ENCODE measurements around the gene PSTPIP1.

Gene PSTPIP1

GRCh38 chr15:76972389-76973361 lies 22.3 kb upstream of the PSTPIP1 start:
- no peaks in the 10 kb centered on the region for H3K9me3 Mint-ChIP-seq
- H3K36me3 Mint-ChIP-seq (ENCODE audit: low read depth), result no peaks in the 10 kb centered on the region
- H3K4me1 Mint-ChIP-seq, result peaks cover 20% of the 10 kb centered on the region
- no peaks in the 10 kb centered on the region for H3K27me3 Mint-ChIP-seq
- no peak overlapping the region for H3K4me3 Mint-ChIP-seq
- no peak overlapping the region for H3K27ac Mint-ChIP-seq
- ATAC-seq (no peak), DNase-seq (no peak)

GRCh38 chr15:76973362-76973743 lies 21.6 kb upstream of the PSTPIP1 start:
- Mint-ChIP-seq H3K4me1 (peaks cover 25% of the 10 kb centered on the region), H3K4me3 (no peak overlapping the region), H3K9me3 (peaks cover 2% of the 10 kb centered on the region), H3K27me3 (no peaks in the 10 kb centered on the region), H3K36me3 (ENCODE audit: low read depth) (no peaks in the 10 kb centered on the region), H3K27ac (peak overlapping the region; percentile 69)
- DNase-seq, result peak; percentile 79
- peak; percentile 79 for ATAC-seq

- DNase-seq (no peak), ATAC-seq (no peak)
- no peaks in the 10 kb centered on the region for H3K27me3 Mint-ChIP-seq
- no peaks in the 10 kb centered on the region for H3K36me3 Mint-ChIP-seq (ENCODE audit: low read depth)
- H3K4me1 Mint-ChIP-seq, result peaks cover 25% of the 10 kb centered on the region
- H3K4me3 Mint-ChIP-seq, result no peak overlapping the region
- peak overlapping the region; percentile 69 for H3K27ac Mint-ChIP-seq
- H3K9me3 Mint-ChIP-seq, result peaks cover 4% of the 10 kb centered on the region
Observed at GRCh38 chr15:76973906-76974305, 21.0 kb upstream of the PSTPIP1 start.

DNA sequence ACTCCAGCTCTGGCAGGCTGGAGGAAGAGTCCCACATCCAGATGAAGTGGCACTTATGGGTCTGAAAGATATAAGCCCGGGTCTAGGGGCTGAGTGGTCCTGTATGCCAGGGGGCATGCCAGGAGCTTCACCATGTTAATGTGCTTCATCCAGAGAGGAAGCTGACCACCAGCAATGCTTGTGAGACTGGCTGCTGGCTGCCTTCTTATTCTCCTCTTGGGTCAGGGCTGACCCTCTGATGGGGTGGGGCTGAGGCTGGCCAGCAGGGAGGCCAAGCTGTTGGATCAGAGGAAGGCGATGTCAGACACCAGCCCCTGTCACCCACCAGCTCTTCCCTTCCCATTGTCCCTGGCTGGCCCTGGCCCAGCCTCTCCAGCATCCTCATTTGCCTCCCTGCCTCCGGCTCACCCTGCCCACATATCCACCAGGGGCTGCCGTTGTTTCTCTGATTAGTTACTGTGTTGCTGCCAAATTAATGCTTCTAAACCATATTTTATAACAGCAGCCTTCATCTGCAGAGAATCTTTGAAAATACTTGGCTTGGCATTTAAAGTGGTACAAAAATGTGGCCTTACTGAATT lies 20.4 kb upstream of the PSTPIP1 start:
- Mint-ChIP-seq H3K4me1 (peaks cover 25% of the 10 kb centered on the region), H3K27me3 (no peaks in the 10 kb centered on the region), H3K27ac (no peak overlapping the region), H3K4me3 (no peak overlapping the region), H3K9me3 (peaks cover 4% of the 10 kb centered on the region), H3K36me3 (ENCODE audit: low read depth) (no peaks in the 10 kb centered on the region)
- DNase-seq, result no peak
- ATAC-seq, result no peak

- Mint-ChIP-seq H3K4me1 (peaks cover 25% of the 10 kb centered on the region), H3K27me3 (no peaks in the 10 kb centered on the region), H3K9me3 (peaks cover 4% of the 10 kb centered on the region), H3K36me3 (ENCODE audit: low read depth) (peaks cover 2% of the 10 kb centered on the region), H3K27ac (no peak overlapping the region), H3K4me3 (no peak overlapping the region)
- no peak for DNase-seq
- no peak for ATAC-seq
Observed at GRCh38 chr15:76976141-76976540, 18.8 kb upstream of the PSTPIP1 start.

- H3K27ac Mint-ChIP-seq, result no peak overlapping the region
- peaks cover 2% of the 10 kb centered on the region for H3K36me3 Mint-ChIP-seq (ENCODE audit: low read depth)
- peaks cover 4% of the 10 kb centered on the region for H3K9me3 Mint-ChIP-seq
- H3K4me3 Mint-ChIP-seq, result no peak overlapping the region
- DNase-seq (no peak), ATAC-seq (peak; percentile 79)
- H3K27me3 Mint-ChIP-seq, result no peaks in the 10 kb centered on the region
- H3K4me1 Mint-ChIP-seq, result peaks cover 25% of the 10 kb centered on the region
Observed at GRCh38 chr15:76976572-76977270, 18.2 kb upstream of the PSTPIP1 start.

GRCh38 chr15:76978522-76979330 lies 16.2 kb upstream of the PSTPIP1 start:
- peaks cover 2% of the 10 kb centered on the region for H3K36me3 Mint-ChIP-seq (ENCODE audit: low read depth)
- H3K4me3 Mint-ChIP-seq, result no peak overlapping the region
- peaks cover 26% of the 10 kb centered on the region for H3K4me1 Mint-ChIP-seq
- ATAC-seq (no peak), DNase-seq (no peak)
- H3K27me3 Mint-ChIP-seq, result no peaks in the 10 kb centered on the region
- no peak overlapping the region for H3K27ac Mint-ChIP-seq
- peaks cover 4% of the 10 kb centered on the region for H3K9me3 Mint-ChIP-seq

DNA sequence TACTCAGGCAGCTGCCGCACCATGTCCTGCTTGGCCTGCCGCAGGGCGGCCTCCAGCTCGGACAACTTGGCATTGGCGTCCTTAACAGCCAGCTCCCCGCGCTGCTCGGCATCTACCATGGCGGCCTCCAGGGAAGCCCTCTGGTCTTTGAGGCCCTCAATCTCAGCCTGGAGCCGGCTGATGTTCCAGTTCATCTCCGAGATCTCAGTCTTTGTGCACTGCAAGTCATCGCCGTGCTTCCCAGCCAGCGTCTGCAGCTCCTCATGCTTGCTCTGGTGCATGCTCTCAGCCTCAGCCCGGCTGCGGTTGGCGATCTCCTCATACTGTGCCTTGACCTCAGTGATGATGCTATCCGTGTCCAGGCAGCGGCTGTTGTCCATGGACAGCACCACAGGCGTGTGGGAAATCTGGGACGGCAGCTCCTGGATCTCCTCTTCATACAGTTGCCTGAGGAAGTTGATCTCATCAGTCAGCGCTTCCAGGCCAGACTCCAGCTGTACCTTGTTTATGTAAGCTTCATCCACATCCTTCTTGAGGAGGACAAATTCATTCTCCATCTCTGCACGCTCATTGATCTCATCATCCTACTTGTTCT lies 15.5 kb upstream of the PSTPIP1 start:
- H3K27ac Mint-ChIP-seq, result no peak overlapping the region
- DNase-seq, result no peak
- H3K4me1 Mint-ChIP-seq, result peaks cover 22% of the 10 kb centered on the region
- no peaks in the 10 kb centered on the region for H3K27me3 Mint-ChIP-seq
- no peak overlapping the region for H3K4me3 Mint-ChIP-seq
- no peak for ATAC-seq
- H3K36me3 Mint-ChIP-seq (ENCODE audit: low read depth), result peaks cover 2% of the 10 kb centered on the region
- peaks cover 4% of the 10 kb centered on the region for H3K9me3 Mint-ChIP-seq

GRCh38 chr15:76979996-76980520 lies 14.9 kb upstream of the PSTPIP1 start:
- Mint-ChIP-seq H3K4me3 (no peak overlapping the region), H3K27ac (no peak overlapping the region), H3K27me3 (no peaks in the 10 kb centered on the region), H3K9me3 (peaks cover 4% of the 10 kb centered on the region), H3K36me3 (ENCODE audit: low read depth) (peaks cover 2% of the 10 kb centered on the region), H3K4me1 (peaks cover 22% of the 10 kb centered on the region)
- DNase-seq (no peak), ATAC-seq (no peak)

- Mint-ChIP-seq H3K9me3 (peaks cover 4% of the 10 kb centered on the region), H3K4me1 (peaks cover 23% of the 10 kb centered on the region), H3K27ac (no peak overlapping the region), H3K27me3 (no peaks in the 10 kb centered on the region), H3K4me3 (no peak overlapping the region), H3K36me3 (ENCODE audit: low read depth) (peaks cover 2% of the 10 kb centered on the region)
- ATAC-seq (no peak), DNase-seq (no peak)
Observed at GRCh38 chr15:76982356-76982755, 12.6 kb upstream of the PSTPIP1 start.

DNA sequence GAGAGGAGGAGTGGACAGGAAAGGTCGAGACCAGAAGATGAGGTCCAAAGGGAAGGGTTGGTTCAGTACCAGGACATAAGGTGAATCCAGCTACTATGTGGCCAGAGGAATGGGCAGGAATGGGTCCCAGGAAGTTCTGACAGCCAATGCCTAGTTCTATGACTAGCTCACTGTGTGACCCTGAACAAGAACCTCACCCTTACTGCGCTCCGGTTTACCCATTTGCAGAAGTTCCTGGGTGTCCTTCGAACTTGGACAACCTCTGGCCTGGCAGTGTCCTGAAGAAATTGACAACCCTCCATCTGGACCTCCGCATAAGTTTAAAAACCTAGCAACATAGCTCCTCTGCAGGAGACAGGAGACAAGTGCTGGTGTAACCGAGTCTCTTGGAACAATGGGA lies 12.2 kb upstream of the PSTPIP1 start:
- Mint-ChIP-seq H3K4me3 (no peak overlapping the region), H3K9me3 (peaks cover 4% of the 10 kb centered on the region), H3K4me1 (peaks cover 25% of the 10 kb centered on the region), H3K27ac (no peak overlapping the region), H3K36me3 (ENCODE audit: low read depth) (peaks cover 2% of the 10 kb centered on the region), H3K27me3 (no peaks in the 10 kb centered on the region)
- DNase-seq (no peak), ATAC-seq (no peak)

- H3K27ac Mint-ChIP-seq, result peak overlapping the region; percentile 49
- no peak for DNase-seq
- H3K9me3 Mint-ChIP-seq, result no peaks in the 10 kb centered on the region
- H3K36me3 Mint-ChIP-seq (ENCODE audit: low read depth), result peaks cover 2% of the 10 kb centered on the region
- peaks cover 1% of the 10 kb centered on the region for H3K27me3 Mint-ChIP-seq
- no peak for ATAC-seq
- H3K4me3 Mint-ChIP-seq, result no peak overlapping the region
- peaks cover 31% of the 10 kb centered on the region for H3K4me1 Mint-ChIP-seq
Observed at GRCh38 chr15:76983590-76984375, 11.1 kb upstream of the PSTPIP1 start.

GRCh38 chr15:76986743-76987142 lies 8.2 kb upstream of the PSTPIP1 start:
- Mint-ChIP-seq H3K36me3 (ENCODE audit: low read depth) (no peaks in the 10 kb centered on the region), H3K27me3 (peaks cover 1% of the 10 kb centered on the region), H3K27ac (peak overlapping the region; percentile 99), H3K4me3 (no peak overlapping the region), H3K9me3 (no peaks in the 10 kb centered on the region), H3K4me1 (peaks cover 48% of the 10 kb centered on the region)
- ATAC-seq, result no peak
- DNase-seq, result no peak
